Keratinocyte (primary cell): ENCODE results near the gene SRL.

Experiments used
- CTCF ChIP-seq, 3 experiments: IDR thresholded peaks in 1 of 3; conservative IDR thresholded peaks in 1 of 3; optimal IDR thresholded peaks in 1 of 3; 2 replicates in 2 of 3; 3 replicates in 1 of 3; pipeline versions ENCODE3 to v1.5.1; 2011; ENCODE audit warnings: low read length in 3 of 3, mild to moderate bottlenecking in 3 of 3, moderate library complexity in 2 of 3, control low read depth in 1 of 3, inconsistent platforms in 1 of 3; ENCODE audit not compliant: insufficient read depth in 2 of 3; ENCODE audit errors: extremely low read depth in 1 of 3
- EZH2 ChIP-seq: IDR thresholded peaks from one replicate; pipeline ENCODE4 v1.6.1; 2012; ENCODE audit warnings: inconsistent platforms, mild to moderate bottlenecking, low read length, moderate library complexity

- TF ChIP-seq CTCF (optimal IDR thresholded peaks at IDR 0.05 in 1 of 3, IDR thresholded peaks at IDR 0.05 in 1 of 3, conservative IDR thresholded peaks at IDR 0.05 in 1 of 3; ENCODE audit: extremely low read depth in 1 of 3, insufficient read depth in 2 of 3, low read length in 3 of 3) (no peak), EZH2 (no peak)
These were observed 2.9 kb downstream of the SRL start for GRCh38 chr16:4239020-4239419.
